ENCODE measurements around the gene IMPDH1.

Gene IMPDH1

GRCh38 chr7:128434413-128435326, 24.9 kb upstream of the IMPDH1 start:
- no peak for DNase-seq

- no peak for DNase-seq
Observed at GRCh38 chr7:128431754-128432153, 22.0 kb upstream of the IMPDH1 start.

- DNase-seq: no peak
Observed at GRCh38 chr7:128431221-128431620, 21.4 kb upstream of the IMPDH1 start.

DNA sequence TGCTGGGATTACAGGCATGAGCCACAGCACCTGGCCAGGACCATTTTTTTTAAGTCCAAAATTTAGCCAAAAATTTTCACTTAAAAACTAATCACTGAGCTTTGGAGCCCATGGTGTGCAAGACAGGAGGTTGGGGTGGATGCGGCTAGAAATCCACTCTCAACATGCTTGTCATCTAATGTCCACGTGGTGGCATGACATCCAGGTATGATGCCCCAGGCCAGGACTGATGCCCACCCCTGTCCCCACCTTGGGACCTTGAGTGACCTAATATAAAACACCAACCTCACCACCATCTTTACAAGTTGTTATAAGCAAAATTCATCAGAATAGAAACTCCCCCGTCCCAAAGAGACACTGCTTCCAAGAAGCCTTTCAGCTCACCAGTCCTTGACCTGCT, 20.4 kb upstream of the IMPDH1 start:
- no peak for DNase-seq

DNA sequence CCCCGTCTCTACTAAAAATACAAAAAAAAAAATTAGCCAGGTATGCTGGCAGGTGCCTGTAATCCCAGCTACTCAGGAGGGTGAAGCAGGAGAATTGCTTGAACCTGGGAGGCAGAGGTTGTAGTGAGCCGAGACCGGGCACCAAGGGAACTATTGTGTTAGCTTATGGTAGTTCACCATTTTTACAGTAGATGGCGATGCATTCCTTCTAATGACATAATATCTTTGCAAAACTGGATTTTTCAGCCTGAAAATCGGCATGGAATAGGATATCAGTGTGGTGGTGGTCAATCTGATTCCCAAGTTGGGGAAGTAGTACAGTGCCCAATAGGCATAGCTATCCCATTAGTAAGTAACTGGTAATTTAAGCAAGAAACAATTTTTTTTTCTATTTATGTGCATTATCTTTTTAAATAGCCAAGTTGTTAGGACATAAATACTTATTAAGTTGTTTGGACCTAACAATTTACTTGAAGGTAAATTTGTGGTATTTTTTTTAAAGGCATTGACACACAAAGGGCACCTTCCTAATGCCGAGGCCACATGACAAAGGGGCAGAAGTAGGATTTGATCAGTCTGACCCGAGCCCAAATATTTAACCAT, 17.6 kb upstream of the IMPDH1 start:
- peak; percentile 61 for DNase-seq

GRCh38 chr7:128425850-128426249, 16.1 kb upstream of the IMPDH1 start:
- peak; percentile 60 for DNase-seq

DNA sequence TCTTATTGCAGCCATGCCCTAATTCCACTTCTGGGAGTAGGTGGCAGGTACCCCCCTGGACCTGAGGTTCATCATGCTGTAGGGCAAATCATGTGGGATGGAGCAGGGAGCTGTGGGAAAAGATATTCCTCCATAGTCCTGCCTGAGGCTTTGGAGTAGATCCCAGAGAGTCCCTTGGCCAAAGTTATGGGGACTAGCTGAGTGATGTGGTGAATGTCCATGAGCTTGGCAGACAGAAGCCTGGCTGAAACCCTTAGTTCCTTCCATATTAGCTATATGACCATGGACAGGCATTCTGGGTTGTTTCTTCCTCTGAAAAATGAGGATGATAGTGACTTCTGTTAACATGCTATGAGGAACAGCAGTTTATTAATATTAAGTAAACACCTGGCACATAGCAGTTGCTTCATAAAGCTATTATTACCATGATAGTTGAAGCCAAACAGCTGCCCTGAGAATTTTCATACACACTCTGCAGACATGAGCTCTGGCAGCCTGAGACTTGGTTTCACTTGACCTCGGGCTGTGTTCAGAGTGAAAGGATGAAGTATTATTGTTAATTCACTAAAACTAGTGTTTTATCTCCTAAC, 15.0 kb upstream of the IMPDH1 start:
- no peak for DNase-seq

DNA sequence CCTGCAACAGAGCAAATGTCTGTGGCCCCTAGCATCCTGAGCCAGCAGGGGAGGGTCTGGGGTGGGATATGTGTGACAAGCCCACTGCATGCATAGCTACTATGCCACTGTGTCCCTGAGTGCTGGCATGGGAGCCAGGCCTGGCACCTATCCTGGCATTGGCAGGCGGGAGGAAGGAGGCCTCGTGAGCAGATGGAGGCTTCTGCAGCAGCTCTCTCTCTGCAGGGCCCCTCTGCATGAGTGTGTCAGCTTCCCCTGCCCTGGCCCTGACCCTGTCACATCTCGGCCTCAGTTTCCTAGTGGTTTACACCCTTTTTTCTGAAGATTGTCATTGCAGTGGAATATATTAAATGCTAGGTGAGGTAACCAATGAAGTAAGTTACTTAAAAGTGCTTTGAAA, 13.1 kb upstream of the IMPDH1 start:
- DNase-seq: no peak

GRCh38 chr7:128422037-128422436, 12.3 kb upstream of the IMPDH1 start:
- DNase-seq: no peak

DNA sequence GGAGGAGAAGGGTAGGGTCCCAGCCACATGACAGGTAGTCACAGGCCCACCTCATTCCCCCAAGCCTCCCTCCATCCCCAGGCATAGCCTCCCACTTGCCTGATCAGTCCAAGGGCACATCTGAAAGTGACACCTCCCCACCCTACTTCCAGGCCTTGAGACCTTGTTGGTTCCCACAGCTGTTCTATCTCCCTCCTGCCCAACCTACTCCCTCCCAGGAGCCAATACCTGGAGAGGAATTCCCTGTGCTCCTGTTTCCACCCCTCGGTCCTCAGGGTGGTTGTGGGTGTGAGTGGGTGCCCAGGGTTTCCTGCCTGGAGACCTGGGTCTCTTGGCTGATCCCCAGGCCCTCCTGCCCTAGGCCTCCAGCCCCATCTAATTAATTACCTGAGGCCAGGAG, 11.6 kb upstream of the IMPDH1 start:
- no peak for DNase-seq

GRCh38 chr7:128420773-128421172, 11.0 kb upstream of the IMPDH1 start:
- DNase-seq: no peak

DNA sequence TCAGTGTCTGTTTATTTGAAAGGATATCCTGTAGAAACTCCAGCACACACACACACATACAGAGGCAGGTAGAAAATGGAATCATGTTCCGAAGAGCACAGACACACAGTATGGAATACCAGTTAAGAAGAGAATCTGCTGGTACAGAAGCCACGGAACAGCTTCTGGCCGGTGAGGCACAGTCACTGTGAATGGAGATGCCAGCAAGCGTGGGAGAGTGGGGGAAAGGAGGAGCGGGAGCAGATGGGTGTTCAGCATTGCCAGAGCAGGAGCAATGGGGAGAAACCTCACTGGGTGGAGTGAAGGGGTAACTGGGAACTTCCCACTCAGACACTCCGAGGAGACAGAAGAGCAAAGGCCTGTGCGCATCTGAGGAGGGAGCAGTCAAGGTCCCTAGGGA, 9.5 kb upstream of the IMPDH1 start:
- no peak for DNase-seq

DNA sequence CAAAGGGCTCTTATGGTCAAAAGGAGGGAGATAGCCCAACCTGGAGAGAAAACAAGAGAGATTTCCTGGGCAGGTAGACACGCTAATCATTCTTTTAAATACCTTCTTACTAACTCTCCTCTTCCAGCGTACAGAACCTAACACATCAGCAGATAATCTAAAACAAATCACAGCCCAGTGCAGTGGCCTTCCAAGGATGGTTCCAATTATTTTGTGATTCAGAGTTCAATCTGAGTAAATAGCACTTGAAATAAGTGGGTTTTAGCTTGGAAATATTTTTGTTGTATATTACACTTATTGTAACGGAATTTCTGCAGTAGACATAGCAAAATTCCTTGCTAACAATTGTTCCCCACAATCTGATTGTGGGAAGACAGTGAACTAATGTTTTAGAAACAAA, 7.3 kb upstream of the IMPDH1 start:
- DNase-seq: no peak

GRCh38 chr7:128415217-128415785, 5.5 kb upstream of the IMPDH1 start:
- DNase-seq: no peak

GRCh38 chr7:128410451-128410753, 620 bp upstream of the IMPDH1 start:
- peak; percentile 66 for DNase-seq

DNA sequence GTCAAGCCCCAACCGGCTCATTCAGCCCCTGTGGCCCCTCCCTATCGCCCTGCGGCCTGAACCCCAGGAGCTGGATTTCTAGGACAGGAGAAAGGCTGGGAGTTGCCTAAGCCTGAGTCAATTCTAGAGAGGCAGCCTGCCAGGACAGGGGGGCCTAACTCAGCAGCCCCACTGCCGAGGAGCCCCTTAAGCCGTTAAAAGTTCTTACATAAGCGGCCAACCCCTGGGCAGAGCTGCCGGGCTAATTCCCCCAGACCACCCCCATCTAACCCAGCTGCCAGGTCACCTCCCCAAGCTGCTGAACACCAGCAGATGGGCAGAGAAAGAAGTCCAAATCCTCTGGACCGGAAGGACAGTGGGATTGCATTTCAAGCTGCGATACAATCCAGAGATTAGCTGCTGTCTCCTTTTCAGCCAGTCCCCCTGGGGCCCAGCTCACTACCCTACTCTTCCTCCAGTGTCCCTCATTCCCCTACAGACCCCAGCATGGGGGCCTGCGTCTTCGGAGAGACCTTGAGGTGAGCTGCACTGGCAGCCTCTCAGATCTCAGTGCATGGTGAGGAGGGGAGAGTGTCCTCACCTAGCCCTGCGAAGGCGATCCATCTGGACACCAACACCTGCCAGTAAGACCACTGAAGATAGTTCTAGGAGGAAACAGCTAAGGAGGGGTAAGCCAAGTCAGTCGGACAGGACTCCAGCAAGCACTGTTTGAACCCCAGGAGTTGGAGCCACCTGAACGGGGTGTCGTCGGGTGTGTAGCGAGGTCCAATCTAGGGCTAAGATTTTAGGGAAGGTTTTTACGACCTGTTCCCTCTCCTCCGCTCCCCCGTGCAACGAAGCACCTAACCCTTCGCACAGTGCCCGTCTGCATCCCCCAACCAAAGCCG, 830 bp downstream of the IMPDH1 start:
- DNase-seq: no peak

- no peak for DNase-seq
Observed at GRCh38 chr7:128407751-128408708, 1.8 kb downstream of the IMPDH1 start.

DNA sequence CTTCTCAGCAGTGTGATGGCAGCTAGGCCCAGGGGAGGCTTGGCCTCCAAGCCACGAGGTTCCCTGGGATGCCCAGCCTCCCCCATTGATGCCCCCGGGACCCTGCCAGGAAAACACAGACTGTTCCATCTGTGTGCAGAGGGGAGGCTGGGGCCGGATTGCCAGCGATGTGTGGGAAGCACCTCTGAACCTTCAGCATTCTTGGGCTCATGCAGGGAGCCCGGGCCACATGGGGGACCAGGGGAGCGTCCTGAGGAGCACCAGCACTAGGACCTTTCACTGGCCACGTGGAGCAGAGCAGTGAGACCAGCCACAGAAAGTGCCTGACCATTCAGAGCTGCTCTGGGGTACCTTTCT, 2.6 kb downstream of the IMPDH1 start:
- no peak for DNase-seq

DNA sequence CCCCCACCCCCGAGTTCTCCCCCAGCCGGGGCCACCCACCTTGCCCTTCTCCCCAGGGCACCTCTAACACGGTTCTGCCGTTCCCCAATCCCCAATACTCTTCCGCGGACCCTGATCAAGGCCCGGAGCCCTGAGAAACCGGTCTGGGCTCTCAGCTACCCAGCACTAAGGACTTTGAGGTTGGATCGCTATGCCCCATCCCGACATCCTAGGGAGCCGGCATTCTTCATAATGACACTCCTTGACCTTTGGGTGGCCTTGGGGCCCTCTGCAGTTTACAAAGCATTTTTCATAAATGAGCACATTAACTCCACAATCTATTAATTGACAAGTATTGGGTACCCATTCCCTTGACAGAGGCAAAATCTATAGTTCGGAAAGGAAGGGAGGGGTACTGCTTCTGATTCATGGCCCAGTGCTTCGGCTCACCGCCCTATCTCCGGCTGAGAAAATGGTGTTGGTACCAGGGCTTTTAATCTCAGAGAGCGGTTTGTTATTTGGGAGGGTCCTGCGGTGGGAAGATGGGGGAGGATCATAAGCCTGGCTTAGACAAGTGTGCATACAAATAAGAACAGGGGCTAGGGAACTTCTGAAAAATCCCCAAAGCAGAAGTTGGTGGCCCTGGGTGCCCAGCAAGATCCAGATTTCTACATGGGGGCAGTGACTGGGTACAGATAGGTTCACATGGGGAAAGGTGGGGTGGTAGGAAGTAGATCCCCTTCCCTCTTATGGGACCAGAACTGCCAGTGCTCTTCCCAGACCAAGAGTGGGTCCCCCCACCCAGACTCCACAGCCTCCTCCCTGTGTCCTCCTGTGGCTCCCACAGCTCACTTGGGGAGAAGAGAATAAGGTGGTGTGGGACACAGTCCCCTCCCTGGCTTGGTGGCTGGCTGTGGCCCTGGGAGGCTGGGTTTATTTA, 3.2 kb downstream of the IMPDH1 start:
- DNase-seq: no peak

GRCh38 chr7:128405471-128406313, 4.1 kb downstream of the IMPDH1 start:
- peak; percentile 57 for DNase-seq

Data from NCI-H345 (cell line).